Neural crest cell (in vitro differentiated cells): ENCODE data around the gene ELK3. TPM values are rescaled to one million over a fixed set of nuclear protein-coding genes. Genes with fewer than 3 reads are reported as not detected.

Source experiments
- DNase-seq: peaks from one replicate; pipeline ENCODE4 v3.0.0; 2021; ENCODE audit warnings: low read depth, mixed read lengths, low spot score
- H3K27ac Mint-ChIP-seq: one replicate; pipeline ENCODE4 v1.8.0; 2021; ENCODE audit warnings: mild to moderate bottlenecking, mixed read lengths; ENCODE audit not compliant: unreplicated experiment
- H3K27me3 Mint-ChIP-seq: 2 replicates; pipeline ENCODE4 v1.8.0; 2021; ENCODE audit warnings: low read depth, mild to moderate bottlenecking, mixed read lengths
- H3K36me3 Mint-ChIP-seq: 2 replicates; pipeline ENCODE4 v1.8.0; 2021; ENCODE audit warnings: low read depth, mild to moderate bottlenecking, mixed read lengths
- H3K4me1 Mint-ChIP-seq: 2 replicates; pipeline ENCODE4 v1.8.0; 2021; ENCODE audit warnings: mixed read lengths
- H3K4me3 Mint-ChIP-seq: one replicate; pipeline ENCODE4 v1.8.0; 2021; ENCODE audit warnings: mild to moderate bottlenecking, mixed read lengths
- H3K9me3 Mint-ChIP-seq: 2 replicates; pipeline ENCODE4 v1.8.0; 2021; ENCODE audit warnings: mixed read lengths
- total RNA-seq: library from RNA; stranded (reverse); gene quantifications from 2 replicates; pipeline ENCODE4 v1.2.1, GENCODE V29; 2021
- TF ChIP-seq, protein P1 (sequence below): fragments of 200-600 bp; sonication (generic); conservative IDR thresholded peaks from 2 replicates; pipeline ENCODE4 v1.5.0; 2021; ENCODE audit warnings: antibody characterized with exemption, mild to moderate bottlenecking

The ELK3 gene
- total RNA-seq, 1 donor from 2014 or later, result 19.0 TPM

GRCh38 chr12:96302687-96303310 lies 108.6 kb downstream of the ELK3 start:
- TF ChIP-seq, protein P1, sequence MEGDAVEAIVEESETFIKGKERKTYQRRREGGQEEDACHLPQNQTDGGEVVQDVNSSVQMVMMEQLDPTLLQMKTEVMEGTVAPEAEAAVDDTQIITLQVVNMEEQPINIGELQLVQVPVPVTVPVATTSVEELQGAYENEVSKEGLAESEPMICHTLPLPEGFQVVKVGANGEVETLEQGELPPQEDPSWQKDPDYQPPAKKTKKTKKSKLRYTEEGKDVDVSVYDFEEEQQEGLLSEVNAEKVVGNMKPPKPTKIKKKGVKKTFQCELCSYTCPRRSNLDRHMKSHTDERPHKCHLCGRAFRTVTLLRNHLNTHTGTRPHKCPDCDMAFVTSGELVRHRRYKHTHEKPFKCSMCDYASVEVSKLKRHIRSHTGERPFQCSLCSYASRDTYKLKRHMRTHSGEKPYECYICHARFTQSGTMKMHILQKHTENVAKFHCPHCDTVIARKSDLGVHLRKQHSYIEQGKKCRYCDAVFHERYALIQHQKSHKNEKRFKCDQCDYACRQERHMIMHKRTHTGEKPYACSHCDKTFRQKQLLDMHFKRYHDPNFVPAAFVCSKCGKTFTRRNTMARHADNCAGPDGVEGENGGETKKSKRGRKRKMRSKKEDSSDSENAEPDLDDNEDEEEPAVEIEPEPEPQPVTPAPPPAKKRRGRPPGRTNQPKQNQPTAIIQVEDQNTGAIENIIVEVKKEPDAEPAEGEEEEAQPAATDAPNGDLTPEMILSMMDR, result no peak
- H3K36me3 Mint-ChIP-seq, result peaks cover 10% of the 10 kb centered on the region
- no peaks in the 10 kb centered on the region for H3K27me3 Mint-ChIP-seq
- peak overlapping the region; percentile 50 for H3K27ac Mint-ChIP-seq
- no peak overlapping the region for H3K4me3 Mint-ChIP-seq
- no peak for DNase-seq
- H3K9me3 Mint-ChIP-seq, result no peaks in the 10 kb centered on the region
- H3K4me1 Mint-ChIP-seq, result peaks cover 22% of the 10 kb centered on the region

DNA sequence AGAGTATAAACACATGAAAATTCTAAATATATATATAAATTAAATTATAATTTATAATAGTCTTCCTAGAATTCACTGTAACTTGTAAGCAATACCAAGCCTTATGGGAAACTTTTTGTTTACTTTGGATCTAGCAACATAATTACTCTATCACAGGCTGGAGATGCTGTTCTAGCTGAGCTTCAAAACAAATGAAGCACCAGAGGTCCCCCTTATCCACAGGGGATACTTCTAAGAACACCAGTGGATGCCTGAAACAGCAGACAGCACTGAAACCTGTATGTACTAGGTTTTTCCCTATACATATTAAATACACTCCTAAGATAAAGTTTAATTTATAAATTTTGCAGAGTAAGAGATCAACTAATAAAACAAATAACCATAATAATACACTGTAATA lies 109.5 kb downstream of the ELK3 start:
- H3K9me3 Mint-ChIP-seq, result no peaks in the 10 kb centered on the region
- H3K27ac Mint-ChIP-seq, result no peak overlapping the region
- no peaks in the 10 kb centered on the region for H3K27me3 Mint-ChIP-seq

GRCh38 chr12:96305665-96306064 lies 111.5 kb downstream of the ELK3 start:
- H3K27me3 Mint-ChIP-seq, result no peaks in the 10 kb centered on the region
- H3K4me3 Mint-ChIP-seq, result no peak overlapping the region
- no peak for DNase-seq
- H3K27ac Mint-ChIP-seq, result no peak overlapping the region
- H3K4me1 Mint-ChIP-seq, result peaks cover 22% of the 10 kb centered on the region
- TF ChIP-seq, protein P1, result no peak
- peaks cover under 1% of the 10 kb centered on the region for H3K36me3 Mint-ChIP-seq
- H3K9me3 Mint-ChIP-seq, result no peaks in the 10 kb centered on the region

More for the DNA sequence above, 109.5 kb downstream of the ELK3 start:
- Mint-ChIP-seq H3K4me1 (peaks cover 22% of the 10 kb centered on the region), H3K4me3 (no peak overlapping the region), H3K36me3 (peaks cover 9% of the 10 kb centered on the region)
- DNase-seq, result no peak
- TF ChIP-seq, protein P1, result no peak

DNA sequence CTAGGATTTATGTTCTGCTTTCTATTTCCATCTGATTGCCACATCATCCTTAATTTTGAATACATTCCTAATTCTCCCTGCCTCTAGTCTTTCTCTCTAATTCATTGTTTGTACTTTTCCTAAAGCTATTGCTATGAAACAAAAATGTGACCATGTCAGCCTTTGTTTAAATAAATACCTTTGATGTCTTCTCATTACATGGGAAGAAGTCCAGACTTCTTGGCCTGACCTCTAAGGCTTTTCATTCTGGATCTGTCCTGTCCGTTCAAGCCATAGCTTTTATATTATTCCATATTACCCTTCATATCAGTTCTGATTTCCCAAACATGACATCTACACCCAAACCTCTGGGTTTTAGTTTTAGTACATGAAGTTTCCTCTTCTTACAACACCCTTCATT lies 114.7 kb downstream of the ELK3 start:
- H3K36me3 Mint-ChIP-seq, result no peaks in the 10 kb centered on the region
- no peak overlapping the region for H3K27ac Mint-ChIP-seq
- no peak for DNase-seq
- peaks cover 8% of the 10 kb centered on the region for H3K4me1 Mint-ChIP-seq
- no peaks in the 10 kb centered on the region for H3K27me3 Mint-ChIP-seq
- no peaks in the 10 kb centered on the region for H3K9me3 Mint-ChIP-seq
- TF ChIP-seq, protein P1, result no peak
- H3K4me3 Mint-ChIP-seq, result no peak overlapping the region

DNA sequence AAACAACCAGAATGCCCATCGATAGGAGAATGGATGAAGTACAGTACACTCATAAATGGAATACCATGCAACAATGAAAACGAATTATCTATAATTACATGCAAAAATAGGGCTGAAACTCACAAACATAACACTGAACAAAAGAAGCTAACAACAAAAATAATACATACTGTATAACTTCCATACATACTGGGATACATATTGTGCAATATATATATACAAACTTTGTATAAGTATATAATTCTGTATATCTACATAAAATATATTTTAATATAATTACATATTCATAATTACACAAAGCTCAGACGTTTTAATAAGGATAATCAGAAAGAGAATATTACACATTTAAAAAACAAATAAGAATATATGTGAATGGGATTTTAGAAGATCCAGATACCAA lies 115.9 kb downstream of the ELK3 start:
- H3K4me1 Mint-ChIP-seq, result no peaks in the 10 kb centered on the region
- H3K4me3 Mint-ChIP-seq, result no peak overlapping the region
- DNase-seq, result no peak
- no peaks in the 10 kb centered on the region for H3K9me3 Mint-ChIP-seq
- no peaks in the 10 kb centered on the region for H3K27me3 Mint-ChIP-seq
- TF ChIP-seq, protein P1, result no peak
- no peak overlapping the region for H3K27ac Mint-ChIP-seq
- no peaks in the 10 kb centered on the region for H3K36me3 Mint-ChIP-seq
